Fibroblast of mammary gland (primary cell): ENCODE results near the gene C2CD2.

Source experiments
- DNase-seq: peaks from one replicate; pipeline ENCODE4 v3.0.0-alpha.2; 2010; ENCODE audit warnings: low read depth
- H3K4me3 ChIP-seq: 2 replicates; pipeline ENCODE4 v1.5.1; 2011; ENCODE audit warnings: low read depth, mild to moderate bottlenecking, low read length, moderate library complexity; ENCODE audit not compliant: control insufficient read depth
- TF ChIP-seq, protein P1 (sequence below): conservative IDR thresholded peaks from 2 replicates; pipeline ENCODE4 v1.5.1; 2011; ENCODE audit warnings: low read depth, low read length, inconsistent platforms; ENCODE audit not compliant: control insufficient read depth, insufficient read depth

Gene C2CD2

DNA sequence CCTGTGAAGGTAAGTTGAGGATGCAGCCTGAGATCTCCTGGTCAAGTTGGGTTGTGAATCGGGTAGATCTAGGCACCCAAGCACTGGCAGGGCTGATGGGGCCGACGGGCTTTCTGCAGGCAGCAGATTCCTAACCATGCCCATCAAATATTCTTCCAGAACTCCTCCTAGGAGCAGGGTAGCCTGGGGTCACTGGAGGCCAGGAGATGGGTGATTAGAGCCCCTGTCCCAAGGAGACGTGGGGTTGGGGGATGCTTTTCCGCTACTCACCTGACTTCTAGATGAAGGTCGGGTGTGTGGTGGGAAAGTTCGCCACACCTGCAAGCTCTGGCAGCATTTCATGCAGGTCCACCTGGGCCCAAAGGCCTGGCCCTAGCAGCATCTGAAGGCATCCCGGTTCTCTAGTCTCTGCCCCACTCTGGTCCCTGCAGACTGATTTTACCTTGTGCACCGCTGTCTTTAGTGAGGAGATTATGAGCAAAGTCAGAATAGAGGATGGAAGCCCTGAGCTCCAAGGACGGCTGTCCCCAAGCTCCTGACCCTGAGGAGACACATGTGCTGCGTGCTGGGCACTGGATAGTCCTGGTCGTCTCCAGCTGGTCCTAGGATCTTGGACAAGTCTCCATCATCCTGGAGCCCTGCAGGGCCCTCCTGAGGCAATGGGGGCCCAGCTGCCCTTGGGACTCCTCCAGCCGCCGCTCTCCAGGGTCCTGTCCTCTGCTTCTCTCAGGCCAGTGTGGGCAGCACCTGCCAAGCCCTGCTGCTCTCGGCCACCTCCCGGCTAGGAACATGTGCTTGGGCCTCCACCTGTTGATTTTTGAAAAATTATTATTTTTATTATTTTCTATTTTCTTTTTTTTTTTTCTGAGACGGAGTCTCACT lies 21.8 kb upstream of the C2CD2 start:
- TF ChIP-seq, protein P1, sequence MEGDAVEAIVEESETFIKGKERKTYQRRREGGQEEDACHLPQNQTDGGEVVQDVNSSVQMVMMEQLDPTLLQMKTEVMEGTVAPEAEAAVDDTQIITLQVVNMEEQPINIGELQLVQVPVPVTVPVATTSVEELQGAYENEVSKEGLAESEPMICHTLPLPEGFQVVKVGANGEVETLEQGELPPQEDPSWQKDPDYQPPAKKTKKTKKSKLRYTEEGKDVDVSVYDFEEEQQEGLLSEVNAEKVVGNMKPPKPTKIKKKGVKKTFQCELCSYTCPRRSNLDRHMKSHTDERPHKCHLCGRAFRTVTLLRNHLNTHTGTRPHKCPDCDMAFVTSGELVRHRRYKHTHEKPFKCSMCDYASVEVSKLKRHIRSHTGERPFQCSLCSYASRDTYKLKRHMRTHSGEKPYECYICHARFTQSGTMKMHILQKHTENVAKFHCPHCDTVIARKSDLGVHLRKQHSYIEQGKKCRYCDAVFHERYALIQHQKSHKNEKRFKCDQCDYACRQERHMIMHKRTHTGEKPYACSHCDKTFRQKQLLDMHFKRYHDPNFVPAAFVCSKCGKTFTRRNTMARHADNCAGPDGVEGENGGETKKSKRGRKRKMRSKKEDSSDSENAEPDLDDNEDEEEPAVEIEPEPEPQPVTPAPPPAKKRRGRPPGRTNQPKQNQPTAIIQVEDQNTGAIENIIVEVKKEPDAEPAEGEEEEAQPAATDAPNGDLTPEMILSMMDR: no peak
- H3K4me3 ChIP-seq: no peak overlapping the region
- no peak for DNase-seq

DNA sequence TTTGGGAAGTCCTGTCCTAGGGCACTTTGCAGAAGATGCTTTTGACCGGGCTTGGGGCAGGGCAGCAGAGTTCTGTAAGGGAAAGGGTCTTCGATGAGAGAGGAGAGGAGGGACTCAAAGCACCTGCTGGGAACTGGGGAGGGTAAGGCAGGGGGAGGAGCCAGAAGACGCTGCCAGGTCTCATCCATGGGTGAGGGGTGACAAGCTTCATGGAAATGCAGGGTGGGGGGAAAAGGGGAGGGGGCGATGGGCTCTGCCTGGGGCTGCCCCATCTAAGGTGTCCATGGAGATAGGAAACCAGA lies 20.9 kb upstream of the C2CD2 start:
- no peak for DNase-seq
- no peak overlapping the region for H3K4me3 ChIP-seq
- TF ChIP-seq, protein P1: no peak

DNA sequence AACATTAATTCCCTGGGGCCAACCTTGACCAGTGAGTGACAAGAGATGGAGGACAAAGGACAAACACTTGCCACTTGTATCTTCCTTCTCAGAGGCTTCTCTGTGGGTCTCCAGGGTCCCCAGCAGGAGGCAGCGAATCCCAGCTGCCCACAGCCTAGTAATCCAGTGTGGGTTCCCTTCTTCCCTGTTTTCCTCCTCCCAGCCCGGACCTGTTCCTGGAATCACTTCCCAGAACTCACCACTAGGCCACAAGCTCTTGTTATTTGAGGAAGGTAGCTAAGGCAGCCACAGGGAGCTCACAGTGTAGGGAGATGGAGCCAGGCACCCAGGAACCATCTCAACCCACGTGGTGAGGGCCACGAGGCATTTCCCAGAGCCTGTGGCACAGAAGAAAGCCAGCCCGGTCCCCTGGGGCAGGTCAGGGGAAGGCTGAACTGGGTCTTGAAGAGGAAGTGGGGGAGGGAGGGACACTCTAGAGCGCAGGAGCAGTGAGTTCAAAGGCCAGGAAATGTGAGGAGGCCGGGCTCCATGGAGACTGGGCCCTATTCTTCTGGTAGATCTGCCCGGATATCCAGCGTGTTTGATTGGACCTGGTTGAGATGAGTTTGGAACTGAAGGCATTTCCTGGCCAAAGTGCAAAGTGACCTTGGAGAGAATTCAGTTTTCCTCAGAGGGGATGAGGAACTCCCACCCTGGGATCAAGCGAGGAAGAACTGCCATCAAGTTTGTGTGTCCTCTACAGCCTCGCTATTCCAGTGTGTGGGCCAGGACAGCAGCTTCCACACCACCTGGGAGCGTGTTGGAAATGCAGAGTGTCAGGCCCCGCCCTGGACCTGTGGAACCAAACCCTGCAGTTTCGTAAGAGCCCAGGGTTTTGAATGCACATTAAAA lies 20.3 kb upstream of the C2CD2 start:
- TF ChIP-seq, protein P1: peak; percentile 29
- H3K4me3 ChIP-seq: no peak overlapping the region
- peak; percentile 38 for DNase-seq

DNA sequence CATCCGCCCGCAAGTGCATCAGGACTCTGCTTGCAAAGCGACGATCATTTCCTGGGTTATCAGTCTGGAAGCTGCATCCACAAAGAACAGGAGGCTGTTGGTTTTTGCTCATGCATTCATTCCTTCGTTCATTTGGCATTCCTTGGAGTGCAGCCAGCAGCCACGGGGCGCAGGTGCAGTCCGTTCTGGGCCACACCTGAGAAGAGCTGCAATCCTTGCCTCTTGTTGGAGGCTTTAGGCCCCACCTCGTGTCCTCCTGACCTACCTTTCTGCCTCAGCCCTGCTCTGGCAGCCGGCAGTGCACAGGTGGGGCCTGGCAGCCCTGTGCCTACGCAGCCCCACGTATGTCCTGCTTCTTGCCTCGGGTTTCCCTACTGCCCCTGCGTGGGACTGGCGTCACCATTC lies 19.6 kb upstream of the C2CD2 start:
- H3K4me3 ChIP-seq: no peak overlapping the region
- DNase-seq: no peak
- TF ChIP-seq, protein P1: no peak

DNA sequence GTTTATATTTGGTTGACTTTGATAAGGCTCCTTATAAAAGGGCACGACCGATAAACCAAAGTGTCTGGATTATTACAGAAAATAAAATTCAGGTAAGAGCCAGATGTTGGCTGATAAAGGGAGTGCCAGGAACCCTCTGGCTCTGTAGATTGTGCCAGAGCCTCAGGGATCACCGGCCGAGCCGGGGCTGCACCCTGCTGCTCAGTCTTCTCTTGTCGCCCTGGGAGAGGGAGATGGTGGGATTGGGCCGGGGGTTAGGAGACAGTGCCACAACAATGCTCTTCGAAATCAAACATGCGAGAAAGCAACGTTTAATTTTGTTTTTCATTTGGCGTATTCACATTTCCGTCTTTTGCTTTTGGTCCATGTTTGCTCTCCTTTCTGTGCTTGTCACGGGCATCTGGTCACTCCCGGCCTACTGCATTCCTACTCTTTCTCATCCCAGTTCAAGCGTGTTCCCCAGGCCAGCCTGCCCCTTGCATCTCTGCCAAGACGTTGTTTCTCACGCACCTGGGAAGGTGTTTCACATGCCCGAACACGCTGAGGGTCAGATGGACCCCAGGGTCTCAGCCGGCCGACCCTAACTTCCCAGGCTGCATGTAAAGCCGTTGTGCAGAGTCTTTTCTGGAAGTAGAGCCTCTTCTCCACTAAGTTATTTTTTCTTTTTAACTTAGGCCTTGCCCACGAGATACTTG lies 18.8 kb upstream of the C2CD2 start:
- TF ChIP-seq, protein P1: no peak
- no peak overlapping the region for H3K4me3 ChIP-seq
- DNase-seq: no peak

DNA sequence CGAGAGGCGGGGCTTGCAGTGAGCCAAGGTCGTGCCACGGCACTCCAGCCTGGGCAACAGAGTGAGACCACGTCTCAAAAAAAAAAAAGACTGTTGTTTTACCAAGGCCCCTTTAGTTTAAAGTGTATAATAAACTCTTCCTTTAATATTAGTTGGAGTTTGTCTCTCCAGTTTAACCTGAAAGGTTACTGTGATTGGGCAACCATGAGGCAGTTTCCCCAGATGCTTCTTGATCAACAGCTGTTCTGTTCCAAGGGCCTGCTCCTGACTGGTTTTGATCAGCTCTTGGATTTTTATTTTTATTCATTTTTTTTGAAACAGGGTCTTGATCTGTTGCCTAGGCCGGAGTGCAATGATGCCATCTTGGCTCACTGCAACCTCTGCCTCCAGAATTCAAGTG lies 18.1 kb upstream of the C2CD2 start:
- no peak for DNase-seq
- H3K4me3 ChIP-seq: no peak overlapping the region
- TF ChIP-seq, protein P1: no peak
